ENCODE measurements around the gene ERMARD.

The ERMARD gene

DNA sequence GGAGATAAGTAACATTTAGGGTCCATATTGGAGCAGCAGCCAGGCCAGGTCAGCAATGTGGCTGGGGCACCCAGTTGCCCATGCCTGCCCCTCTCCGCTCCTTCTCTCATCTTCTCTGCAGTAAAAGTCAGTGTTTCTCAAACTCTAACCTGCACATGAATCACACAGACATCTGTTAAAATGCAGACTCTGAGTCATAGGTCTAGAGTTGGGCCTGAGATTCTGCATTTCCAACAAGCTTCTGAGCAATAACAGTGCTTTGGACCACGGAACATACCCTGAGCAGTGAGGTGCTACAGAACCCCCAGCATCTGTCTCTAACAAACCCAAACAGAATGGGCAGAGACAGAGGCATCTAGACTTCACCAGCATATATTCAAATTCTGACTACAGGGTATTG is 37.2 kb upstream of the ERMARD start:
- no peak overlapping the region for H3K4me3 ChIP-seq (ENCODE audit: insufficient read depth, low read length, poor library complexity, severe bottlenecking)
- TF ChIP-seq EZH2phosphoT487 (conservative IDR thresholded peaks at IDR 0.05; ENCODE audit: low read length), result no peak
- TF ChIP-seq, protein P1, sequence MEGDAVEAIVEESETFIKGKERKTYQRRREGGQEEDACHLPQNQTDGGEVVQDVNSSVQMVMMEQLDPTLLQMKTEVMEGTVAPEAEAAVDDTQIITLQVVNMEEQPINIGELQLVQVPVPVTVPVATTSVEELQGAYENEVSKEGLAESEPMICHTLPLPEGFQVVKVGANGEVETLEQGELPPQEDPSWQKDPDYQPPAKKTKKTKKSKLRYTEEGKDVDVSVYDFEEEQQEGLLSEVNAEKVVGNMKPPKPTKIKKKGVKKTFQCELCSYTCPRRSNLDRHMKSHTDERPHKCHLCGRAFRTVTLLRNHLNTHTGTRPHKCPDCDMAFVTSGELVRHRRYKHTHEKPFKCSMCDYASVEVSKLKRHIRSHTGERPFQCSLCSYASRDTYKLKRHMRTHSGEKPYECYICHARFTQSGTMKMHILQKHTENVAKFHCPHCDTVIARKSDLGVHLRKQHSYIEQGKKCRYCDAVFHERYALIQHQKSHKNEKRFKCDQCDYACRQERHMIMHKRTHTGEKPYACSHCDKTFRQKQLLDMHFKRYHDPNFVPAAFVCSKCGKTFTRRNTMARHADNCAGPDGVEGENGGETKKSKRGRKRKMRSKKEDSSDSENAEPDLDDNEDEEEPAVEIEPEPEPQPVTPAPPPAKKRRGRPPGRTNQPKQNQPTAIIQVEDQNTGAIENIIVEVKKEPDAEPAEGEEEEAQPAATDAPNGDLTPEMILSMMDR (IDR thresholded peaks at IDR 0.05; ENCODE audit: insufficient read depth, low read length, poor library complexity, severe bottlenecking), result no peak
- H3K36me3 ChIP-seq (ENCODE audit: low read length), result peaks cover 49% of the 10 kb centered on the region
- H3K9ac ChIP-seq (ENCODE audit: low read length), result no peak overlapping the region
- no peaks in the 10 kb centered on the region for H3K9me3 ChIP-seq (ENCODE audit: insufficient read depth, low read length)
- H3K4me2 ChIP-seq (ENCODE audit: low read depth, low read length, poor library complexity, severe bottlenecking), result no peak overlapping the region
- H4K20me1 ChIP-seq (ENCODE audit: low read depth, low read length), result peaks cover 4% of the 10 kb centered on the region; the same call in 1 of the 2 replicates
- H3K27me3 ChIP-seq (ENCODE audit: low read length), result no peaks in the 10 kb centered on the region
- H2AFZ ChIP-seq (ENCODE audit: low read depth, low read length, severe bottlenecking), result no peak overlapping the region
- peaks cover 13% of the 10 kb centered on the region for H3K79me2 ChIP-seq (ENCODE audit: insufficient read depth, low read length)
- no peaks in the 10 kb centered on the region for H3K9me2 ChIP-seq (replicated peaks; ENCODE audit: insufficient read depth, low read length)
- H3F3A ChIP-seq (ENCODE audit: insufficient read depth), result peaks cover 25% of the 10 kb centered on the region
- H3K27ac ChIP-seq (ENCODE audit: low read depth, low read length), result no peak overlapping the region

DNA sequence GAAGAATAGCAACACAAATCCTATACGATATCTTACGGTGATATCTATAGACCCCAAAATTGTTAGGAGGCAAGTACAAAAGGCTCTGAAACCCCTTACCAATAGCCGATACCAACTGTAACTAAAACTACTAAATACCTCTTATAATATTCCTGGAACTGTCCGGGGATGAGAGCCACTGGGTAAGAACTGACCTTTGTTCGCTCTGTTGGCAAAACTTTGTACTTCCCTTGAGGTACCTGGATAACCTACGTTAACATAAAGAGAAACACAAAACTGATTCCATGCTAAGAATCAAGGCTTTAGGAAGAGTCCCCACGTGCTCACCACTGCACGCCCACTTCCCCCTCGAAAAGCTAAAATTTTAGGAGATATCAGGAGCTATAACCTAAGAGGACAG is 36.8 kb upstream of the ERMARD start:
- H4K20me1 ChIP-seq (ENCODE audit: low read depth, low read length), result 0 out of 2 replicates have a peak, but pooled peaks cover 4% of the 10 kb centered on the region
- H3F3A ChIP-seq (ENCODE audit: insufficient read depth), result peaks cover 21% of the 10 kb centered on the region
- no peaks in the 10 kb centered on the region for H3K27me3 ChIP-seq (ENCODE audit: low read length)
- peaks cover 18% of the 10 kb centered on the region for H3K79me2 ChIP-seq (ENCODE audit: insufficient read depth, low read length)
- no peaks in the 10 kb centered on the region for H3K9me2 ChIP-seq (replicated peaks; ENCODE audit: insufficient read depth, low read length)
- no peak overlapping the region for H3K9ac ChIP-seq (ENCODE audit: low read length)
- H3K4me3 ChIP-seq (ENCODE audit: insufficient read depth, low read length, poor library complexity, severe bottlenecking), result no peak overlapping the region
- no peaks in the 10 kb centered on the region for H3K9me3 ChIP-seq (ENCODE audit: insufficient read depth, low read length)
- H3K4me2 ChIP-seq (ENCODE audit: low read depth, low read length, poor library complexity, severe bottlenecking), result no peak overlapping the region
- TF ChIP-seq EZH2phosphoT487 (conservative IDR thresholded peaks at IDR 0.05; ENCODE audit: low read length), result no peak
- TF ChIP-seq, protein P1 (IDR thresholded peaks at IDR 0.05; ENCODE audit: insufficient read depth, low read length, poor library complexity, severe bottlenecking), result no peak
- H3K27ac ChIP-seq (ENCODE audit: low read depth, low read length), result no peak overlapping the region
- no peak overlapping the region for H2AFZ ChIP-seq (ENCODE audit: low read depth, low read length, severe bottlenecking)
- H3K36me3 ChIP-seq (ENCODE audit: low read length), result peaks cover 45% of the 10 kb centered on the region

DNA sequence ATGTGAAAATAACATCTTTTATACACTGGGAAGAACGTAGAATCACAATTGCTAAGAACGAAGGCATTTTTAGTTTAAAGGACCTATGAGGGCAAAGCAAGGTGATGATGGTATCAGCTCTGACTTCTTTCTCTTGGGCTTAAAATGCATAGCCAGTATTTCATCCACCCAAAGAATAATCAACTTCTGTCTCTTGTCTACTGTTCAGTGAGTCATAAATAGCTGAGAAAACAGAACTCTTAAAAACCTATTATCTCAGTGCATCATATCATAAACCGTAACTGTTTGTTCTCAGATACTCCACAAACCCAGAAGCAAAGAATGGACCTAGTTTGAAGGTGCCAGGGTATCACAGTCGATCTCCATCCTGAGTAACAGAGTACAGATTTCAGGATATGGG is 32.3 kb upstream of the ERMARD start:
- peaks cover 25% of the 10 kb centered on the region; the same call in 1 of the 2 replicates for H3K36me3 ChIP-seq (ENCODE audit: low read length)
- no peak overlapping the region for H2AFZ ChIP-seq (ENCODE audit: low read depth, low read length, severe bottlenecking)
- no peaks in the 10 kb centered on the region for H3K9me3 ChIP-seq (ENCODE audit: insufficient read depth, low read length)
- peaks cover 55% of the 10 kb centered on the region for H3K79me2 ChIP-seq (ENCODE audit: insufficient read depth, low read length)
- H3K4me3 ChIP-seq (ENCODE audit: insufficient read depth, low read length, poor library complexity, severe bottlenecking), result no peak overlapping the region
- H3K27me3 ChIP-seq (ENCODE audit: low read length), result no peaks in the 10 kb centered on the region
- H3K9me2 ChIP-seq (replicated peaks; ENCODE audit: insufficient read depth, low read length), result no peaks in the 10 kb centered on the region
- no peak overlapping the region for H3K9ac ChIP-seq (ENCODE audit: low read length)
- H3K27ac ChIP-seq (ENCODE audit: low read depth, low read length), result no peak overlapping the region
- TF ChIP-seq, protein P1 (IDR thresholded peaks at IDR 0.05; ENCODE audit: insufficient read depth, low read length, poor library complexity, severe bottlenecking), result no peak
- no peak for TF ChIP-seq EZH2phosphoT487 (conservative IDR thresholded peaks at IDR 0.05; ENCODE audit: low read length)
- peaks cover 21% of the 10 kb centered on the region for H4K20me1 ChIP-seq (ENCODE audit: low read depth, low read length)
- H3K4me2 ChIP-seq (ENCODE audit: low read depth, low read length, poor library complexity, severe bottlenecking), result no peak overlapping the region
- H3F3A ChIP-seq (ENCODE audit: insufficient read depth), result peaks cover 14% of the 10 kb centered on the region; the same call in 1 of the 2 replicates
